ENCODE measurements around the gene MGAT5. TPM values are rescaled to one million over a fixed set of nuclear protein-coding genes. Genes with fewer than 3 reads are reported as not detected.

MGAT5 gene
- total RNA-seq, 1 donor from 2014 or later, result 54.4 TPM

DNA sequence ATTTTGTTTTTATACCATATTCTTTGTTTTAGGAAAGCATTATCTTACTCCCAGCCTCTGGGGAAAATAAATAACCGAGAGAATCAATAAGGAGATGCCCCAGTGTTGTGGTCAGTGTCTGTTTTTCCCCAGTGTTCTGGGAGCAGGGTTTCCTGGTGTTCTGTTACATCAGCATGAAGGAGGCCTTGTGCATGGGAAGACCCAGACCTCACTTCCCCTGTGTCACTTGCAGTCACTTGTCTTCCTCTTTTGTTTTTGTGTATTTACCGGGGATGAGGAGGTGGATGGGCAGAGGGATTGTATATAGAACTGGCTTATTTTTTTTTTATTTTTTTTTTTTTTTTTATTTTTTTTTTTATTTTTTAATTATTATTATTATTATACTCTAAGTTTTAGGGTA is 45.0 kb upstream of the MGAT5 start:
- no peak overlapping the region for H3K27ac ChIP-seq
- DNase-seq, result no peak
- H3K27me3 ChIP-seq, result no peaks in the 10 kb centered on the region
- no peak for TF ChIP-seq CTCF (IDR thresholded peaks at IDR 0.05)
- no peaks in the 10 kb centered on the region for H3K9me3 ChIP-seq
- no peaks in the 10 kb centered on the region for H3K36me3 ChIP-seq
- H3K4me3 ChIP-seq, result no peak overlapping the region
- intact Hi-C loops (cut with DNase I), result no loop called here
- peaks cover 31% of the 10 kb centered on the region for H3K4me1 ChIP-seq
- peak; percentile 71 for ATAC-seq

- H3K4me3 ChIP-seq, result no peak overlapping the region
- no peaks in the 10 kb centered on the region for H3K36me3 ChIP-seq
- H3K9me3 ChIP-seq, result no peaks in the 10 kb centered on the region
- peaks cover 8% of the 10 kb centered on the region for H3K4me1 ChIP-seq
- no peak overlapping the region for H3K27ac ChIP-seq
- no peak for ATAC-seq
- intact Hi-C loops (cut with DNase I), result no loop called here
- H3K27me3 ChIP-seq, result no peaks in the 10 kb centered on the region
- no peak for TF ChIP-seq CTCF (IDR thresholded peaks at IDR 0.05)
- DNase-seq, result no peak
These were observed 41.1 kb upstream of the MGAT5 start for GRCh38 chr2:134212746-134213145.

DNA sequence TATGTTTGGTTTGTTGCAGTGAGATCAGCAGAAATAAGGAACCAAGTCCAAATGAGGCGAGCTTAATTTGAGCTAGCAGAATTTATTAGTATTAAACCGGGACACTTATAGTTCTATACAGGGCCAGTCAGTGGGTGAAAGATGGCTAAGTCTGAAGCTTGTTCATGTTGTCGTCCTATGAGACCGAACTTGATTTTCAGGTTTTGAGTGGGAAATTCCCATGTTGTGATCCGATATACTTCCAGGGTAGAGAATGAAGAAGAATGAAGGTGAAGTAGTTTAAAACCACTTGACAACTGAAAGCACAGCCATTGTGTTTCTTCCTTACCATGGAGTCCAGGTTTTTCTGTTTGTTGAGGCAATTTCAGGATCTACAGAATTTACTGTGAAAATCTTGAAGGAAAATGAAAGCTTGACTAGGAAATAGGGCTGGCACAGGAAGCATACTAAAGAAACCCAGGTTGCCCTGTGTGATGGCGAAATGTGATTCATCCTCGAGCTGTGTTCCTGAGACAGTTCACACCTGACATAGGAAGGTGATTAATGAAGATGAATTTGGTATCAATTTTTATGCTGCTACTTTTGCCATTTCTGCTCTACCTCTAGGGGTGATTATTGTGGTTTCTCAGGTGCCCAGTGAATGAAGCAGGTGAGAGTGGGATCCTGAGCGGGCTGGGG is 37.6 kb upstream of the MGAT5 start:
- Histone ChIP-seq H3K4me1 (peaks cover 17% of the 10 kb centered on the region), H3K27me3 (no peaks in the 10 kb centered on the region), H3K36me3 (no peaks in the 10 kb centered on the region), H3K4me3 (no peak overlapping the region), H3K9me3 (no peaks in the 10 kb centered on the region), H3K27ac (no peak overlapping the region)
- DNase-seq, result no peak
- ATAC-seq, result peak; percentile 45
- no peak for TF ChIP-seq CTCF (IDR thresholded peaks at IDR 0.05)
- intact Hi-C loops (cut with DNase I), result no loop called here

GRCh38 chr2:134217351-134217750 is 36.5 kb upstream of the MGAT5 start:
- Histone ChIP-seq H3K9me3 (no peaks in the 10 kb centered on the region), H3K27ac (no peak overlapping the region), H3K4me1 (peaks cover 17% of the 10 kb centered on the region), H3K27me3 (no peaks in the 10 kb centered on the region), H3K36me3 (no peaks in the 10 kb centered on the region), H3K4me3 (no peak overlapping the region)
- ATAC-seq, result no peak
- intact Hi-C loops (cut with DNase I), result no loop called here
- no peak for DNase-seq
- TF ChIP-seq CTCF (IDR thresholded peaks at IDR 0.05), result no peak

DNA sequence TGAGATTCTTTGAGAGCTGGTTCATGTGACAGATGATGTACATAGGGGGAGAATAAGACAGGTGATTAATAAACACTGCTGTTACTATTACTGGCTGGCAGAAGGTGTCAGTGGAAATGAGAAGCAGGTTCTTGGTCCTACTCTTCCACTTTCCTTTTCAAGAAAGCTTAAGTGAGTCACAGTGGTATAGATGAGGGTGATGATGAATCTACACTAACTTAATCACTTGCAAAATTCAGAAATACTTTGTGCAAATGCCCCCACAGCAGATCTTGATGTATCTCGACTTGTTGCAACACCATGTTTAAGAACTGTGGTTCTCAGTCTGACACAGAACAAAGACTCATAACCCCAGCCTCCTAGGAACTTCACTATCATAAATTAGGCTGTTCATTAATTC is 35.9 kb upstream of the MGAT5 start:
- H3K27ac ChIP-seq, result no peak overlapping the region
- H3K36me3 ChIP-seq, result no peaks in the 10 kb centered on the region
- H3K9me3 ChIP-seq, result no peaks in the 10 kb centered on the region
- peaks cover 17% of the 10 kb centered on the region for H3K4me1 ChIP-seq
- TF ChIP-seq CTCF (IDR thresholded peaks at IDR 0.05), result no peak
- DNase-seq, result no peak
- H3K27me3 ChIP-seq, result no peaks in the 10 kb centered on the region
- ATAC-seq, result peak; percentile 6
- no peak overlapping the region for H3K4me3 ChIP-seq
- intact Hi-C loops (cut with DNase I), result no loop called here

GRCh38 chr2:134218414-134218813 is 35.5 kb upstream of the MGAT5 start:
- TF ChIP-seq CTCF (IDR thresholded peaks at IDR 0.05), result no peak
- peak; percentile 10 for ATAC-seq
- Histone ChIP-seq H3K4me1 (peaks cover 17% of the 10 kb centered on the region), H3K36me3 (no peaks in the 10 kb centered on the region), H3K9me3 (no peaks in the 10 kb centered on the region), H3K27ac (no peak overlapping the region), H3K27me3 (no peaks in the 10 kb centered on the region), H3K4me3 (no peak overlapping the region)
- intact Hi-C loops (cut with DNase I), result no loop called here
- no peak for DNase-seq

Measured in upper lobe of right lung (tissue), 1 donor.